H1 (cell line): ENCODE measurements around the gene PLXNB1. TPM values are rescaled to one million over a fixed set of nuclear protein-coding genes. Genes with fewer than 3 reads are reported as not detected.

Source experiments
- CHD2 ChIP-seq: IDR thresholded peaks from 2 replicates; pipeline ENCODE4 v1.6.1; 2012; ENCODE audit warnings: low read length, improper control_type of control experiment
- HDAC6 ChIP-seq: IDR thresholded peaks from one replicate; pipeline ENCODE4 v1.7.1; 2012; ENCODE audit warnings: low read depth, mild to moderate bottlenecking, inconsistent platforms, low read length, moderate library complexity
- POLR2A ChIP-seq, 2 experiments: IDR thresholded peaks; 1 replicate in 1 of 2; 2 replicates in 1 of 2; pipeline ENCODE4 v1.6.1; 2011; ENCODE audit warnings: low read depth in 2 of 2, low read length in 2 of 2, mild to moderate bottlenecking in 2 of 2; ENCODE audit errors: control extremely low read depth in 1 of 2
- RAD21 ChIP-seq, 2 experiments: IDR thresholded peaks in 1 of 2; conservative IDR thresholded peaks in 1 of 2; 2 replicates each; pipeline ENCODE4 v1.6.1; 2011; ENCODE audit warnings: low read depth in 2 of 2, low read length in 2 of 2, improper control_type of control experiment in 1 of 2, inconsistent platforms in 1 of 2, mild to moderate bottlenecking in 1 of 2, moderate library complexity in 1 of 2
- RXRA ChIP-seq: IDR thresholded peaks from 2 replicates; pipeline ENCODE4 v1.6.1; 2011; ENCODE audit warnings: low read depth, mild to moderate bottlenecking, low read length, moderate library complexity; ENCODE audit not compliant: insufficient read depth
- SIX5 ChIP-seq: IDR thresholded peaks from 2 replicates; pipeline ENCODE4 v1.6.1; 2011; ENCODE audit warnings: mild to moderate bottlenecking, low read depth, low read length
- SP2 ChIP-seq: IDR thresholded peaks from 2 replicates; pipeline ENCODE4 v1.6.1; 2012; ENCODE audit warnings: mild to moderate bottlenecking, low read length, inconsistent platforms
- SP4 ChIP-seq: IDR thresholded peaks from 2 replicates; pipeline ENCODE4 v1.6.1; 2012; ENCODE audit warnings: low read length, inconsistent platforms
- TAF7 ChIP-seq: optimal IDR thresholded peaks from 2 replicates; pipeline ENCODE3; 2011; ENCODE audit warnings: low read depth, mild to moderate bottlenecking, inconsistent platforms, low read length, moderate library complexity, borderline replicate concordance
- ZNF274 ChIP-seq: IDR thresholded peaks from 2 replicates; pipeline ENCODE4 v1.7.0; 2012; ENCODE audit warnings: low read length, borderline replicate concordance; ENCODE audit errors: extremely low read depth
- polyA plus RNA-seq, 7 experiments: library from polyadenylated mRNA; depleted of rRNA in 3 of 7; stranded (reverse) in 5 of 7; unstranded in 2 of 7; fragments of >200 nt in 5 of 7; fragments of 200-250 nt in 2 of 7; gene quantifications; 1 replicate in 5 of 7; 2 replicates in 1 of 7; 4 replicates in 1 of 7; pipeline versions ENCODE4 v1.2.1 to v1.2.3, GENCODE V29; 2011 to 2013; ENCODE audit warnings: missing spikeins in 2 of 7, mixed read lengths in 2 of 7
- total RNA-seq: library from RNA; stranded (reverse); fragmentation: NEBNext Ultra II Directional; extraction: Animal tissue kit (Norgen Biotek cat#: 25700); gene quantifications from 2 replicates; pipeline ENCODE4 v1.2.1, GENCODE V29; 2021

The PLXNB1 gene
- total and polyA plus RNA-seq, 2 of the 8 experiments (the other 6 are each of a cell fraction or from before 2014, with no cell fraction given), result 109 to 114 TPM

- no peak for TF ChIP-seq RXRA
- TF ChIP-seq SP2, result no peak
- TF ChIP-seq POLR2A (IDR thresholded peaks at IDR 0.05; ENCODE audit: control extremely low read depth in 1 of 2, low read depth in 2 of 2, low read length in 2 of 2), result no peak
- TF ChIP-seq ZNF274, result no peak
- no peak for TF ChIP-seq SP4
- TF ChIP-seq HDAC6, result no peak
- TF ChIP-seq TAF7, result no peak
- no peak for TF ChIP-seq SIX5
- TF ChIP-seq RAD21 (IDR thresholded peaks at IDR 0.05 in 1 of 2, conservative IDR thresholded peaks at IDR 0.05 in 1 of 2; ENCODE audit: low read depth in 2 of 2, low read length in 2 of 2), result no peak
- no peak for TF ChIP-seq CHD2
Observed at GRCh38 chr3:48414376-48415250, 15.3 kb downstream of the PLXNB1 start (continued).
